H9 (cell line): ENCODE results near the gene OBI1. TPM values are rescaled to one million over a fixed set of nuclear protein-coding genes. Genes with fewer than 3 reads are reported as not detected.

Experiments used
- DNase-seq: peaks from one replicate; pipeline ENCODE4 v3.0.0-alpha.2; 2017
- H2AFZ ChIP-seq: one replicate; pipeline ENCODE4 v1.6.1; 2013; ENCODE audit warnings: mild to moderate bottlenecking, low read length, control low read depth, moderate library complexity
- H2AK5ac ChIP-seq: 2 replicates; pipeline ENCODE4 v1.6.1; 2013; ENCODE audit warnings: low read length, control low read depth, mixed read lengths; ENCODE audit not compliant: insufficient read length
- H2BK120ac ChIP-seq: one replicate; pipeline ENCODE4 v1.6.1; 2013; ENCODE audit warnings: low read depth, mild to moderate bottlenecking, low read length, control low read depth, inconsistent platforms; ENCODE audit not compliant: poor library complexity, severe bottlenecking
- H2BK12ac ChIP-seq: 2 replicates; pipeline ENCODE4 v1.6.1; 2013; ENCODE audit warnings: low read length, control low read depth, mixed read lengths, low read depth; ENCODE audit not compliant: insufficient read length
- H2BK15ac ChIP-seq: 2 replicates; pipeline ENCODE4 v1.6.1; 2013; ENCODE audit warnings: low read depth, low read length, control low read depth
- H2BK20ac ChIP-seq: one replicate; pipeline ENCODE4 v1.6.1; 2013; ENCODE audit warnings: low read depth, mild to moderate bottlenecking, low read length, control low read depth, inconsistent platforms; ENCODE audit not compliant: poor library complexity, severe bottlenecking
- H2BK5ac ChIP-seq: 2 replicates; pipeline ENCODE4 v1.6.1; 2013; ENCODE audit warnings: low read length, control low read depth, mixed read lengths; ENCODE audit not compliant: insufficient read length
- H3K14ac ChIP-seq: 2 replicates; pipeline ENCODE4 v1.6.1; 2013; ENCODE audit warnings: low read length, control low read depth; ENCODE audit not compliant: insufficient read depth
- H3K18ac ChIP-seq: 2 replicates; pipeline ENCODE4 v1.6.1; 2013; ENCODE audit warnings: low read depth, mild to moderate bottlenecking, mixed read lengths, low read length, control low read depth; ENCODE audit not compliant: insufficient read length
- H3K23ac ChIP-seq: 2 replicates; pipeline ENCODE4 v1.6.1; 2013; ENCODE audit warnings: low read length, control low read depth, mixed read lengths, low read depth; ENCODE audit not compliant: insufficient read length
- H3K23me2 ChIP-seq: 2 replicates; pipeline ENCODE4 v1.6.1; 2013; ENCODE audit warnings: low read depth, mild to moderate bottlenecking, mixed read lengths, low read length, control low read depth; ENCODE audit not compliant: insufficient read length, poor library complexity, severe bottlenecking
- H3K27ac ChIP-seq: 2 replicates; pipeline ENCODE4 v1.5.1; 2013; ENCODE audit warnings: low read length, control low read depth, mixed read lengths, low read depth; ENCODE audit not compliant: insufficient read length
- H3K27me3 ChIP-seq: 2 replicates; pipeline ENCODE4 v1.6.1; 2013; ENCODE audit warnings: low read length, control low read depth, inconsistent platforms; ENCODE audit not compliant: insufficient read depth
- H3K4ac ChIP-seq: 2 replicates; pipeline ENCODE4 v1.6.1; 2013; ENCODE audit warnings: low read depth, mild to moderate bottlenecking, control low read depth, inconsistent platforms, low read length, moderate library complexity
- H3K4me1 ChIP-seq: 2 replicates; pipeline ENCODE4 v1.6.1; 2013; ENCODE audit warnings: low read length, control low read depth, inconsistent platforms; ENCODE audit not compliant: insufficient read depth
- H3K4me2 ChIP-seq: 2 replicates; pipeline ENCODE4 v1.6.1; 2013; ENCODE audit warnings: low read length, control low read depth, mixed read lengths; ENCODE audit not compliant: insufficient read length, insufficient read depth
- H3K56ac ChIP-seq: 2 replicates; pipeline ENCODE4 v1.6.1; 2013; ENCODE audit warnings: low read depth, mild to moderate bottlenecking, mixed read lengths, low read length, control low read depth; ENCODE audit not compliant: insufficient read length
- H3K79me1 ChIP-seq: 2 replicates; pipeline ENCODE4 v1.6.1; 2013; ENCODE audit warnings: low read depth, mild to moderate bottlenecking, moderate library complexity, low read length, control low read depth, inconsistent platforms; ENCODE audit not compliant: insufficient read depth, poor library complexity, severe bottlenecking
- H3K79me2 ChIP-seq: 2 replicates; pipeline ENCODE4 v1.6.1; 2013; ENCODE audit warnings: low read length, control low read depth, inconsistent platforms; ENCODE audit not compliant: insufficient read depth
- H3K9ac ChIP-seq: 2 replicates; pipeline ENCODE4 v1.6.1; 2013; ENCODE audit warnings: low read length, control low read depth, mixed read lengths; ENCODE audit not compliant: insufficient read length; ENCODE audit errors: extremely low read depth
- H3K9me3 ChIP-seq: one replicate; pipeline ENCODE4 v1.6.1; 2013; ENCODE audit warnings: low read depth, low read length, inconsistent platforms; ENCODE audit not compliant: control insufficient read depth
- H3T11ph ChIP-seq: one replicate; pipeline ENCODE4 v1.6.1; 2013; ENCODE audit warnings: mild to moderate bottlenecking, low read length, control low read depth, inconsistent platforms
- H4K20me1 ChIP-seq: one replicate; pipeline ENCODE4 v1.6.1; 2013; ENCODE audit not compliant: control insufficient read depth, insufficient read length, insufficient read depth
- H4K5ac ChIP-seq: 2 replicates; pipeline ENCODE4 v1.6.1; 2013; ENCODE audit warnings: low read depth, mild to moderate bottlenecking, mixed read lengths, low read length, control low read depth; ENCODE audit not compliant: insufficient read length
- H4K8ac ChIP-seq: replicated peaks from 2 replicates; pipeline ENCODE4 v1.6.1; 2013; ENCODE audit warnings: low read length, control low read depth, mixed read lengths, low read depth; ENCODE audit not compliant: insufficient read length
- H4K91ac ChIP-seq: 2 replicates; pipeline ENCODE4 v1.6.1; 2013; ENCODE audit warnings: low read depth, mild to moderate bottlenecking, moderate library complexity, mixed read lengths, low read length, control low read depth; ENCODE audit not compliant: insufficient read length
- H3K27ac Mint-ChIP-seq, 3 experiments: 2 replicates in 2 of 3; 3 replicates in 1 of 3; pipeline ENCODE4 v1.8.0; 2020 to 2021; ENCODE audit warnings: mixed read lengths in 3 of 3, mild to moderate bottlenecking in 1 of 3, moderate library complexity in 1 of 3
- H3K27me3 Mint-ChIP-seq: 2 replicates; pipeline ENCODE4 v1.8.0; 2021; ENCODE audit warnings: low read depth, mild to moderate bottlenecking, moderate library complexity, mixed read lengths
- H3K36me3 Mint-ChIP-seq, 3 experiments: 2 replicates in 2 of 3; 3 replicates in 1 of 3; pipeline ENCODE4 v1.8.0; 2020 to 2021; ENCODE audit warnings: low read depth in 3 of 3, mixed read lengths in 3 of 3; ENCODE audit not compliant: insufficient read depth in 1 of 3
- H3K4me1 Mint-ChIP-seq, 2 experiments: 2 replicates each; pipeline ENCODE4 v1.8.0; 2020; ENCODE audit warnings: mixed read lengths in 2 of 2
- H3K4me3 Mint-ChIP-seq, 2 experiments: 2 replicates in 1 of 2; 3 replicates in 1 of 2; pipeline ENCODE4 v1.8.0; 2020 to 2021; ENCODE audit warnings: mild to moderate bottlenecking in 2 of 2, mixed read lengths in 2 of 2, moderate library complexity in 1 of 2
- H3K9me3 Mint-ChIP-seq, 2 experiments: 2 replicates in 1 of 2; 3 replicates in 1 of 2; pipeline ENCODE4 v1.8.0; 2020; ENCODE audit warnings: mild to moderate bottlenecking in 2 of 2, mixed read lengths in 2 of 2, moderate library complexity in 1 of 2
- WGBS: extraction: QIAGEN DNeasy Blood & Tissue Kit; methylation state at CpG from one replicate; pipeline ENCODE4 v1.1.7; 2013; ENCODE audit warnings: missing lambda C conversion rate, low lambda C conversion rate, mixed read lengths; ENCODE audit not compliant: insufficient read length; ENCODE audit errors: extremely low coverage; 5-methylcytosine and 5-hydroxymethylcytosine counted together
- total RNA-seq: library from RNA; stranded (reverse); gene quantifications from 2 replicates; pipeline ENCODE4 v1.2.1, GENCODE V29; 2021
- TF ChIP-seq, protein P1 (sequence below): fragments of 200-600 bp; sonication (generic); conservative IDR thresholded peaks from 3 replicates; pipeline ENCODE4 v1.8.0; 2021; ENCODE audit warnings: antibody characterized with exemption, mild to moderate bottlenecking

Gene OBI1
- total RNA-seq, 1 experiment from 2014 or later: 24.4 TPM

DNA sequence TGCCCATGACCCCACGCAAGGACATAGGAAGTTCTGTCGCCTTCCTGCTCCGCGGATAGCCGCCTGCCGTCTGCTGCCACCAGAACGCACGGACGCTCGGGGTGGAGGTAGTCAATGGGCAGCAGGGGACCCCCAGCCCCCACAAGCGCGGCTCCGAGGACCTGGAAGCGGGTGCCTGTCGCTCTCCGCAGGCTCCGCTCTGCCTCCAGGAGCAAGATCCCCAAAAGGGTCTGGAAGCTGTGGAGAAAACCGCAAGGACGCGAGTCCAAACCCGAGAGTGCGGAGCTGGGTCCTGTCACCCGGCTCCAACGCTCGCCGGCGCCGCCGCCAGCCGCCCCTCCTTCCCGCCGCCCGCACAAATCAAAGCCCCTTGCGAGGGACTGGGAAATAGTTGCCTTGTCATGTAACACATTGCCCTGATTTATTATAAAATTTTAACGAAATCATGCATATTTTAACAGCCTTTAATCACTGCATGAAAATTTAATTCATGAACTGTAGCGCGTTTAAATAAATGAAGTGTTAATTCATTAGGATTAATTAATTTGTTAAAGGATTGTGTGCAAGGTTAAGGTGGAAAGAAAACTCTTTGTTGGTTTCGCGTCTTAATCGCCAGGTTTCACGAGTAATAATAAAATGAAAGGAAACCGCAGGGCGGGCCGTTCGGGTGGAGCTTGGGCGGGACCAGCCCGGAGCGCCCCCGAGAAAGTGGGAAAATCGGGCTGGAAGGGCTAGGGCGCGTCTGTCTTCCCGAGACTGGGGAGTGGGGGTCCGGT, 50.1 kb downstream of the OBI1 start:
- TF ChIP-seq, protein P1, sequence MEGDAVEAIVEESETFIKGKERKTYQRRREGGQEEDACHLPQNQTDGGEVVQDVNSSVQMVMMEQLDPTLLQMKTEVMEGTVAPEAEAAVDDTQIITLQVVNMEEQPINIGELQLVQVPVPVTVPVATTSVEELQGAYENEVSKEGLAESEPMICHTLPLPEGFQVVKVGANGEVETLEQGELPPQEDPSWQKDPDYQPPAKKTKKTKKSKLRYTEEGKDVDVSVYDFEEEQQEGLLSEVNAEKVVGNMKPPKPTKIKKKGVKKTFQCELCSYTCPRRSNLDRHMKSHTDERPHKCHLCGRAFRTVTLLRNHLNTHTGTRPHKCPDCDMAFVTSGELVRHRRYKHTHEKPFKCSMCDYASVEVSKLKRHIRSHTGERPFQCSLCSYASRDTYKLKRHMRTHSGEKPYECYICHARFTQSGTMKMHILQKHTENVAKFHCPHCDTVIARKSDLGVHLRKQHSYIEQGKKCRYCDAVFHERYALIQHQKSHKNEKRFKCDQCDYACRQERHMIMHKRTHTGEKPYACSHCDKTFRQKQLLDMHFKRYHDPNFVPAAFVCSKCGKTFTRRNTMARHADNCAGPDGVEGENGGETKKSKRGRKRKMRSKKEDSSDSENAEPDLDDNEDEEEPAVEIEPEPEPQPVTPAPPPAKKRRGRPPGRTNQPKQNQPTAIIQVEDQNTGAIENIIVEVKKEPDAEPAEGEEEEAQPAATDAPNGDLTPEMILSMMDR: no peak
- Histone ChIP-seq H3T11ph (no peak overlapping the region), H3K79me1 (no peaks in the 10 kb centered on the region), H3K23me2 (peaks cover 9% of the 10 kb centered on the region), H2AFZ (no peak overlapping the region), H3K27me3 (peaks cover 76% of the 10 kb centered on the region), H3K9ac (no peak overlapping the region), H3K79me2 (no peaks in the 10 kb centered on the region), H4K91ac (no peak overlapping the region), H3K9me3 (no peaks in the 10 kb centered on the region), H3K56ac (no peak overlapping the region), H2AK5ac (no peak overlapping the region), H4K8ac (no peak overlapping the region), H2BK120ac (no peak overlapping the region), H3K18ac (no peak overlapping the region), H4K20me1 (no peaks in the 10 kb centered on the region), H4K5ac (no peak overlapping the region), H3K4me1 (no peaks in the 10 kb centered on the region), H3K23ac (no peak overlapping the region), H3K4me2 (peak overlapping the region; percentile 48), H3K14ac (no peak overlapping the region; the same call in 1 of the 2 replicates), H3K4ac (no peak overlapping the region), H2BK20ac (no peak overlapping the region), H2BK12ac (no peak overlapping the region), H3K27ac (no peak overlapping the region), H2BK15ac (no peak overlapping the region), H2BK5ac (no peak overlapping the region)
- H3K4me1 Mint-ChIP-seq: peaks cover 29 to 50% of the 10 kb centered on the region in 2 experiments
- peaks cover 0 to 8% of the 10 kb centered on the region in 2 experiments; a peak in 1 of 5 replicates for H3K9me3 Mint-ChIP-seq
- DNase-seq: peak; percentile 39
- peak overlapping the region; percentile 60 to 82 for H3K4me3 Mint-ChIP-seq
- WGBS: no CpG with 5 or more reads among the region's 54 CpGs
- H3K27me3 Mint-ChIP-seq: peaks cover 97% of the 10 kb centered on the region
- H3K27ac Mint-ChIP-seq: no peak overlapping the region
- peaks cover 0 to 2% (median 0%) of the 10 kb centered on the region in 3 experiments; a peak in 1 of 7 replicates for H3K36me3 Mint-ChIP-seq
